ENCODE results near the gene EFCAB12. TPM values are rescaled to one million over a fixed set of nuclear protein-coding genes. Genes with fewer than 3 reads are reported as not detected.

EFCAB12 gene
- total and polyA plus RNA-seq, 10 of the 15 experiments (the other 5 are each of a cell fraction or from before 2014, with no cell fraction given) = 0.02 to 0.85 (median 0.33) TPM

- TF ChIP-seq ATF7 (IDR thresholded peaks at IDR 0.05; ENCODE audit: low read depth) (no peak), ZBTB4 (CRISPR knock-in tag; IDR thresholded peaks at IDR 0.05) (no peak), ZSCAN29 (IDR thresholded peaks at IDR 0.05) (no peak), RAD21 (IDR thresholded peaks at IDR 0.05; ENCODE audit: insufficient read depth, low read depth, low read length) (no peak), RELA (IDR thresholded peaks at IDR 0.05; ENCODE audit: borderline replicate concordance, partially characterized antibody) (no peak)
Measured at GRCh38 chr3:129439817-129440617, 11.6 kb upstream of the EFCAB12 start, which contains the start of the genes IFT122 and MBD4 (continued).

- peak overlapping the region; percentile 91 for H3K4me3 ChIP-seq
- BruUV-seq (replicated peaks) = TSS peak; percentile 57
- in situ Hi-C loops (cut with MboI) = no loop called here
- H3K4me2 ChIP-seq (ENCODE audit: control insufficient read depth, insufficient read depth) = peak overlapping the region; percentile 60; the same call in 1 of the 2 replicates
- peak overlapping the region; percentile 89 for H2AFZ ChIP-seq (ENCODE audit: control insufficient read depth, low read depth, low read length)
- no peaks in the 10 kb centered on the region for H4K20me1 ChIP-seq (ENCODE audit: control insufficient read depth, insufficient read depth)
- H3K79me2 ChIP-seq (ENCODE audit: control insufficient read depth, insufficient read depth, low read length) = peaks cover 57% of the 10 kb centered on the region
- SMC1A ChIA-PET (ENCODE audit: uncharacterized antibody, unreplicated experiment) = interaction anchor here (0.9 to 14.5 kb wide), 10 partner anchors 9 to 56 kb away, joined by 3 to 275 read pairs (median 6); partner anchors contain the start of gene EFCAB12
- FAIRE-seq = no peak
- no peaks in the 10 kb centered on the region for H3K36me3 ChIP-seq (ENCODE audit: control insufficient read depth in 2 of 2, insufficient read depth in 2 of 2, low read length in 1 of 2)
- peak overlapping the region; percentile 96 for H3K9ac ChIP-seq (ENCODE audit: control insufficient read depth, insufficient read depth, low read length)
- intact Hi-C loops (cut with micrococcal nuclease; ENCODE audit: unreplicated experiment) = loop anchor here (5.0 kb wide), 1 partner anchor 57 kb away; no protein-coding TSS in a partner anchor
- POLR2A ChIA-PET = interaction anchor here (0.7 to 6.0 kb wide), 17 partner anchors 8 to 190 kb away, joined by 3 to 40 read pairs (median 4); partner anchors contain the start of genes COPG1 and EFCAB12
- RAD21 ChIA-PET (ENCODE audit: unreplicated experiment) = interaction anchor here (0.6 to 3.8 kb wide), 13 partner anchors 11 to 187 kb away, joined by 3 to 22 read pairs (median 7); partner anchors contain the start of gene EFCAB12
- ATAC-seq = peak; percentile 39
- WGBS (ENCODE audit: insufficient coverage, insufficient replicate concordance, low lambda C conversion rate, missing lambda C conversion rate) = 1% methylated on average over 17 of the region's 17 CpGs
- no peaks in the 10 kb centered on the region for H3K9me3 ChIP-seq (replicated peaks; ENCODE audit: control insufficient read depth, insufficient read depth, low read length)
- no peaks in the 10 kb centered on the region for H3K27me3 ChIP-seq (replicated peaks in 1 of 2; ENCODE audit: control insufficient read depth in 2 of 2, insufficient read depth in 2 of 2, low read length in 1 of 2)
- DNase-seq (ENCODE audit: low read depth, low spot score) = no peak
- CTCF ChIA-PET = interaction anchor here (0.6 to 5.5 kb wide), 12 partner anchors 13 to 123 kb away, joined by 3 to 43 read pairs (median 6); partner anchors contain the start of gene EFCAB12
- peak overlapping the region; percentile 91 for H3K27ac ChIP-seq (ENCODE audit: control insufficient read depth, insufficient read depth)
- peaks cover 14% of the 10 kb centered on the region; the same call in 1 of the 2 replicates for H3K4me1 ChIP-seq (ENCODE audit: control insufficient read depth, insufficient read depth, low read length)
- TF ChIP-seq MEF2A (IDR thresholded peaks at IDR 0.05; ENCODE audit: insufficient read depth, low read depth, low read length) (no peak), PRDM15 (CRISPR knock-in tag; IDR thresholded peaks at IDR 0.05) (no peak), BCL11A (IDR thresholded peaks at IDR 0.05; ENCODE audit: low read depth, low read length) (0 out of 2 replicates have a peak, but pooled peaks have one; percentile 8), POLR2A (IDR thresholded peaks at IDR 0.05; ENCODE audit: low read depth, low read length) (no peak), ZNF207 (IDR thresholded peaks at IDR 0.05; ENCODE audit: borderline replicate concordance) (0 out of 2 replicates have a peak, but pooled peaks have one; percentile 85), MYC (IDR thresholded peaks at IDR 0.05; ENCODE audit: insufficient read depth, insufficient read length, insufficient replicate concordance, low read length, severe bottlenecking) (no peak), E2F4 (IDR thresholded peaks at IDR 0.05; ENCODE audit: low read depth, low read length) (no peak)
Measured at GRCh38 chr3:129439226-129439816, 10.9 kb upstream of the EFCAB12 start.

Data from GM12878 (cell line).